Psoas muscle (tissue), 8 donors: ENCODE results near the gene SMC6. TPM values are rescaled to one million over a fixed set of nuclear protein-coding genes. Genes with fewer than 3 reads are reported as not detected.

Experiments used
- ATAC-seq, 4 donors: fragments of 200-7000 bp; cut with Tn5 transposase; one replicate each; pipeline ENCODE4 v1.9.1; 2020; ENCODE audit warnings: moderate library complexity in 3 of 4, mild to moderate bottlenecking in 2 of 4
- DNase-seq, 2 donors: peaks; one replicate each; pipeline ENCODE4 v3.0.0-alpha.2; 2020
- H3K27ac ChIP-seq: fragments of 200-600 bp; one replicate; pipeline ENCODE4 v1.8.0; 2022
- H3K27me3 ChIP-seq, 3 donors: fragments of 200-600 bp in 1 of 3; one replicate each; pipeline versions ENCODE4 v1.6.1 to v1.8.0; 2013 to 2022; ENCODE audit warnings: low read length in 2 of 3, mild to moderate bottlenecking in 2 of 3, moderate library complexity in 1 of 3; ENCODE audit not compliant: insufficient read depth in 3 of 3
- H3K36me3 ChIP-seq, 2 donors: fragments of 200-600 bp in 1 of 2; one replicate each; pipeline versions ENCODE4 v1.6.1 to v1.8.0; 2013 to 2022; ENCODE audit warnings: low read depth in 1 of 2, mild to moderate bottlenecking in 1 of 2, moderate library complexity in 1 of 2; ENCODE audit not compliant: insufficient read depth in 1 of 2
- H3K4me1 ChIP-seq: fragments of 200-600 bp; one replicate; pipeline ENCODE4 v1.8.0; 2022
- H3K4me3 ChIP-seq: fragments of 200-600 bp; one replicate; pipeline ENCODE4 v1.8.0; 2022; ENCODE audit warnings: mild to moderate bottlenecking
- H3K9me3 ChIP-seq: fragments of 200-600 bp; one replicate; pipeline ENCODE4 v1.8.0; 2022
- WGBS, 3 donors: extraction: QIAGEN DNeasy Blood & Tissue Kit; methylation state at CpG; one replicate each; pipeline versions ENCODE4 v1.1.6 to v1.1.7; 2013; 5-methylcytosine and 5-hydroxymethylcytosine counted together
- intact Hi-C, 2 donors: fragments of 100-400 bp; cut with DNase I; formaldehyde crosslinking; loops; one replicate each; pipeline versions ENCODE4 v1.11.0 to v1.14.2; 2022
- polyA plus RNA-seq, 3 donors: library from polyadenylated mRNA; stranded (reverse); fragments of 200-250 nt; gene quantifications; one replicate each; pipeline ENCODE4 v1.2.3, GENCODE V29; 2013
- total RNA-seq, 4 donors: library from RNA; stranded (reverse); fragmentation: NEBNext Ultra II Directional in 2 of 4; extraction: Animal tissue kit (Norgen Biotek cat#: 25700) in 2 of 4; gene quantifications; one replicate each; pipeline versions ENCODE4 v1.2.1 to v1.2.4, GENCODE V29; 2021 to 2023
- TF ChIP-seq, protein P1 (sequence below): fragments of 200-600 bp; IDR thresholded peaks from one replicate; pipeline ENCODE4 v1.8.0; 2022; ENCODE audit warnings: antibody characterized with exemption
- donor health status: healthy with polysubstance abuse.
- donor health status: DM: no; HTN: no; CAD: no; lungs with moderate emphysema.
- donor health status: Bipolar disorder and iron deficiency.
- donor health status: healthy.
- donor health status: DM: yes; HTN: yes; CAD: no.
- donor health status: DM: no; HTN: no; CAD: no.
- donor health status: DM: no; HTN: no; CAD: no.
- donor health status: DM: yes; HTN: yes; CAD: no.

Gene SMC6
- total and polyA plus RNA-seq, 7 donors, result 4.8 to 10.5 (median 9.3) TPM

DNA sequence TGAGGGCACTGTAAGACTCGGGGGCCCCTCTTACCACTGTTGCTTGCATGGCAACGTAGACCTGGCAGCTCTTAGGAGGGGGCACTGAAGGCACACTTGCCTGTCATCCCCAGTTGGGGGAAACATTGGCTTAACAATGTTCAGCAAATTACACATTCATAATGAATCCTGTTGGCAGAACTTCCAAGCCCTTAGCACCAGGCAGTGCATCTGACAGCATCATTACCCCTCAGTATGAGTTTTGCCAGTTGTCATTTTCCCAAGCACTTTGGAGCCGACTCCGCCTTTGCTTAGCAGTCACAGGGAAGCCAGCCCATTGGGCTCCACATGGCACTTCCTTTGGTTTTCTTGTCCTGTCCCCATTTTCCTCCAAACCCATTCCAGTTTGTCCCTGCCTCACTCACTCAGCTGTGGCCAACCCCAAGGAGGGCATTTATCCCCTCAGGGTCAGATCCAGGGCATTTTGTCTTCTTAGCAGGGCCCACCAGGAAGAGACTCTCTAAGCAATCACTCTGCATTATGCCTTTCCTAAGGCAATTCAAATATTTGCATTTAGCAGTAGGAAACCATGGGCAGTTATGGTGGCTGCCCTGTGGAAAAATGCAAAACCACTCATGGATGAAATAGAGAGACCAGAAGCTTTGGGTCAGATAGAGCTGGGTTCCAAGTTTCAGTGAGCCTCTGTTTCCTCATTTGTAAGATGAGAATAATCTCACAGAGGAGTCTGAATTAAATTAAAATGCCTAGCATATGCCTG lies 139.3 kb downstream of the SMC6 start:
- H3K4me3 ChIP-seq, result no peak overlapping the region
- H3K9me3 ChIP-seq, result no peaks in the 10 kb centered on the region
- H3K27me3 ChIP-seq, result no peaks in the 10 kb centered on the region
- H3K4me1 ChIP-seq, result no peaks in the 10 kb centered on the region
- WGBS, 3 donors, result 84 to 92% (median 91%) methylated on average over 4 of the region's 4 CpGs
- DNase-seq (no peak), ATAC-seq (no peak)
- no peaks in the 10 kb centered on the region for H3K36me3 ChIP-seq
- intact Hi-C loops, result no loop called here
- H3K27ac ChIP-seq, result no peak overlapping the region
- TF ChIP-seq, protein P1, sequence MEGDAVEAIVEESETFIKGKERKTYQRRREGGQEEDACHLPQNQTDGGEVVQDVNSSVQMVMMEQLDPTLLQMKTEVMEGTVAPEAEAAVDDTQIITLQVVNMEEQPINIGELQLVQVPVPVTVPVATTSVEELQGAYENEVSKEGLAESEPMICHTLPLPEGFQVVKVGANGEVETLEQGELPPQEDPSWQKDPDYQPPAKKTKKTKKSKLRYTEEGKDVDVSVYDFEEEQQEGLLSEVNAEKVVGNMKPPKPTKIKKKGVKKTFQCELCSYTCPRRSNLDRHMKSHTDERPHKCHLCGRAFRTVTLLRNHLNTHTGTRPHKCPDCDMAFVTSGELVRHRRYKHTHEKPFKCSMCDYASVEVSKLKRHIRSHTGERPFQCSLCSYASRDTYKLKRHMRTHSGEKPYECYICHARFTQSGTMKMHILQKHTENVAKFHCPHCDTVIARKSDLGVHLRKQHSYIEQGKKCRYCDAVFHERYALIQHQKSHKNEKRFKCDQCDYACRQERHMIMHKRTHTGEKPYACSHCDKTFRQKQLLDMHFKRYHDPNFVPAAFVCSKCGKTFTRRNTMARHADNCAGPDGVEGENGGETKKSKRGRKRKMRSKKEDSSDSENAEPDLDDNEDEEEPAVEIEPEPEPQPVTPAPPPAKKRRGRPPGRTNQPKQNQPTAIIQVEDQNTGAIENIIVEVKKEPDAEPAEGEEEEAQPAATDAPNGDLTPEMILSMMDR, result no peak

Other genes with a start within 250 kb of the SMC6 start
- under 1 TPM in 1 of 4 donors, not detected in 3; 0.06 TPM for gene RAD51AP2, start 235.4 kb downstream of the SMC6 start, total RNA-seq
- gene RAD51AP2, start 235.4 kb downstream of the SMC6 start, polyA plus RNA-seq, result under 1 TPM in 1 of 3 donors, not detected in 2; 0.01 TPM
- under 1 TPM in 2 of 4 donors, not detected in 2; 0.12 to 0.27 TPM for gene VSNL1, start 213.1 kb downstream of the SMC6 start, total RNA-seq
- gene VSNL1, start 213.1 kb downstream of the SMC6 start, polyA plus RNA-seq, result under 1 TPM in 2 of 3 donors, not detected in 1; 0.05 to 0.52 TPM
- 1 to 10 TPM; 1.3 to 3.0 (median 2.3) TPM for gene GEN1, start 328 bp upstream of the SMC6 start, total RNA-seq
- gene GEN1, start 328 bp upstream of the SMC6 start, polyA plus RNA-seq, result under 1 TPM; 0.51 to 0.95 (median 0.75) TPM
- gene MSGN1, start 62.6 kb upstream of the SMC6 start, total RNA-seq, result not detected
- gene MSGN1, start 62.6 kb upstream of the SMC6 start, polyA plus RNA-seq, result not detected
- gene KCNS3, start 124.9 kb upstream of the SMC6 start, total RNA-seq, result 10 to 100 TPM in 2 of 4 donors, 1 to 10 TPM in 2; 5.8 to 14.6 (median 10.1) TPM
- 10 to 100 TPM in 2 of 3 donors, 1 to 10 TPM in 1; 3.6 to 29.2 (median 12.1) TPM for gene KCNS3, start 124.9 kb upstream of the SMC6 start, polyA plus RNA-seq